ENCODE results near the gene FAM107B. TPM values are rescaled to one million over a fixed set of nuclear protein-coding genes. Genes with fewer than 3 reads are reported as not detected.

FAM107B gene
- total and polyA plus RNA-seq, 4 experiments from 2014 or later = 191 to 346 (median 238) TPM

DNA sequence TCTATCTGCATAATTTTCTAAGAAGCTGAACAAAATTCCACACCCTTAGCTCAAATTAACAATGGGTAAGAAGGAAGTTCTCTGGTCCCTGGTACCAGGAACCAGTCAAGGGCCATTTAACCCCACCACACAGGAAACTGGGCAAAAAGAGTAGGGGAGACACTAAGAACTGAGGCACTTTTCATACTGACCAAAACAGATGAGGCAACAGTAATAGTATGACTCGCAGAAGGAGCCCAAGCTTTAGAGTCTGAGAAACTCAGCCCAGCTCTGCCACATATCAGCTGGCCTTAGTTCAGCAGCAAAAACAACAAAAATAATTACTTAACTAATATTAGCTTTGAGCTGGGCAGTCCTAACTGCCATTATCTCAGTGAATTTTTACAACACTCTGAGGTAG, 221.2 kb downstream of the FAM107B start:
- ChIA-PET POLR2A (ENCODE audit: partially characterized antibody) (interaction anchor here (1.1 to 5.3 kb wide), 12 partner anchors 9 to 285 kb away, joined by 3 to 50 read pairs (median 13); partner anchors contain the start of genes CDNF, HSPA14 and MSANTD7), CTCF (ENCODE audit: partially characterized antibody) (interaction anchor here (0.6 to 6.6 kb wide), 10 partner anchors 9 to 357 kb away, joined by 3 to 49 read pairs (median 7); partner anchors contain the start of genes CDNF, HSPA14 and MSANTD7)
- peaks cover 27 to 70% of the 10 kb centered on the region in 2 donors for H3K36me3 Mint-ChIP-seq
- H3K9me3 Mint-ChIP-seq = peaks cover 0 to 5% (median 0%) of the 10 kb centered on the region in 8 donors
- no peaks in the 10 kb centered on the region for H3K27me3 ChIP-seq (ENCODE audit: insufficient read depth, low read length)
- no peaks in the 10 kb centered on the region for H3K27me3 Mint-ChIP-seq
- DNase-seq = no peak
- H3K27ac Mint-ChIP-seq = peak overlapping the region; percentile 85 to 96 (median 93)
- H3K36me3 ChIP-seq (ENCODE audit: insufficient read depth, low read length) = peaks cover 11% of the 10 kb centered on the region
- intact Hi-C loops (cut with micrococcal nuclease) = no loop called here
- H3K4me1 ChIP-seq (ENCODE audit: insufficient read depth, low read length) = peaks cover 96% of the 10 kb centered on the region
- peaks cover 73 to 100% (median 86%) of the 10 kb centered on the region in 4 donors for H3K4me1 Mint-ChIP-seq
- H3K4me3 ChIP-seq (ENCODE audit: low read length in 2 of 2) = no peak overlapping the region
- H3K27ac ChIP-seq (ENCODE audit: low read depth, low read length) = peak overlapping the region; percentile 57
- no peaks in the 10 kb centered on the region for H3K9me3 ChIP-seq (ENCODE audit: control insufficient read depth in 1 of 2, low read length in 2 of 2)
- H3K4me3 Mint-ChIP-seq = peak overlapping the region in 7 of 8 donors; percentile 50 to 82 (median 66)

DNA sequence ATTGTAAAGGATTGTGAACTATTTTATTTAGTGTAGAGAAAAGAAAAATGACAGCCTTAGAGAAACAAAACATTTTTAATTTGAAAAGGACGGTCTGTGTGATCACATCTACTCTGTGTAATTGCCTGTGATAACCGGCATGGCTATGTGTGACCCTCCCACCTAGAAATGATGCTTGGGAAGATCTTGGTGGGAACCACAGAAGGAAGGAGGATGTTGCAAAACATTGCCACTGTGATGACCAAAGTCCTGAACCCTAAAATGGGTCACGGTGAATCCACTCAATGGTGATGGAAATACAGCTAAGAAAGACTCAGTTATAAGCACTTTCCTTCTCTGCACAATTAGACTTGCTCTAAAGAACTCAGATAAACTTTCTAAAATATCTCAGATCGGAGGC, 222.7 kb downstream of the FAM107B start:
- CTCF ChIA-PET (ENCODE audit: partially characterized antibody) = interaction anchor here (0.7 to 6.6 kb wide), 6 partner anchors 9 to 334 kb away, joined by 4 to 49 read pairs (median 10); no protein-coding TSS in a partner anchor
- Histone ChIP-seq H3K4me3 (ENCODE audit: low read length in 2 of 2) (no peak overlapping the region), H3K9me3 (ENCODE audit: control insufficient read depth in 1 of 2, low read length in 2 of 2) (no peaks in the 10 kb centered on the region), H3K27me3 (ENCODE audit: insufficient read depth, low read length) (no peaks in the 10 kb centered on the region), H3K36me3 (ENCODE audit: insufficient read depth, low read length) (peaks cover 19% of the 10 kb centered on the region), H3K27ac (ENCODE audit: low read depth, low read length) (peak overlapping the region; percentile 42), H3K4me1 (ENCODE audit: insufficient read depth, low read length) (peaks cover 96% of the 10 kb centered on the region)
- Mint-ChIP-seq H3K27me3 (no peaks in the 10 kb centered on the region), H3K36me3 (peaks cover 35 to 69% of the 10 kb centered on the region in 2 donors), H3K4me1 (peaks cover 69 to 99% (median 83%) of the 10 kb centered on the region in 4 donors), H3K4me3 (peak overlapping the region; percentile 27 to 71 (median 56)), H3K27ac (peak overlapping the region; percentile 71 to 95 (median 93)), H3K9me3 (peaks cover 0 to 3% (median 0%) of the 10 kb centered on the region in 8 donors)
- POLR2A ChIA-PET (ENCODE audit: partially characterized antibody) = interaction anchor here (0.6 to 5.3 kb wide), 8 partner anchors 7 to 40 kb away, joined by 3 to 50 read pairs (median 16); no protein-coding TSS in a partner anchor
- DNase-seq = no peak
- intact Hi-C loops (cut with micrococcal nuclease) = no loop called here

DNA sequence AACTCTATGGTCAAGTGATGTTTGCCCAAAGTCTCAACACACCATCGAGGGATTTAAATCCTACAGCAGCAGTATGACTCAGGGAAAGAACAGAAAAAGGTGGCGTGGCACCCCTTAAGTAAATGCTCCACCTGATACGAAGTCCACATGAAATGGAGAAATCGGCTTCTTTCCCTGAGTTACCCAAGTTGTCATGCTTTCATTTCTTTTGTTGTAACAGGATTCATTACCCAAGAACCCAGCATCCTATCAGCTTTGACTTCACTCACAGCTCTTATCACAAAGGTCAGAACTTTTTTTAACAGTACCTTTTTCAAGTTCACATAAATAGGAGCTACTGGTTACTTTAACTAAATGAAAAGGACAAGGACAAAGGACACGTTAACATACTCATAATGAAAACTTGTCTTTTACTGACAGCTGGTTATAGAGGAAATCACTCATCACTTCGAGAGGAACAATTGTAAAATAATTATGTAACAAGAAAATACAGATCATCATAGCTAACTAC, 224.2 kb downstream of the FAM107B start:
- Mint-ChIP-seq H3K9me3 (no peaks in the 10 kb centered on the region), H3K27ac (peak overlapping the region; percentile 84 to 94 (median 91)), H3K4me1 (peaks cover 67 to 99% (median 81%) of the 10 kb centered on the region in 4 donors), H3K4me3 (peak overlapping the region in 6 of 8 donors; percentile 16 to 83 (median 44)), H3K36me3 (peaks cover 37 to 64% of the 10 kb centered on the region in 2 donors), H3K27me3 (no peaks in the 10 kb centered on the region)
- Histone ChIP-seq H3K4me3 (ENCODE audit: low read length in 2 of 2) (no peak overlapping the region), H3K27me3 (ENCODE audit: insufficient read depth, low read length) (no peaks in the 10 kb centered on the region), H3K27ac (ENCODE audit: low read depth, low read length) (peak overlapping the region; percentile 29), H3K4me1 (ENCODE audit: insufficient read depth, low read length) (peaks cover 96% of the 10 kb centered on the region), H3K36me3 (ENCODE audit: insufficient read depth, low read length) (peaks cover 19% of the 10 kb centered on the region), H3K9me3 (ENCODE audit: control insufficient read depth in 1 of 2, low read length in 2 of 2) (no peaks in the 10 kb centered on the region)
- intact Hi-C loops (cut with micrococcal nuclease) = no loop called here
- CTCF ChIA-PET (ENCODE audit: partially characterized antibody) = interaction anchor here (1.0 to 6.6 kb wide), 8 partner anchors 9 to 99 kb away, joined by 3 to 49 read pairs (median 4); no protein-coding TSS in a partner anchor
- no peak for DNase-seq
- POLR2A ChIA-PET (ENCODE audit: partially characterized antibody) = interaction anchor here (1.0 to 5.3 kb wide), 8 partner anchors 10 to 38 kb away, joined by 3 to 28 read pairs (median 6); no protein-coding TSS in a partner anchor

- Histone ChIP-seq H3K9me3 (ENCODE audit: control insufficient read depth in 1 of 2, low read length in 2 of 2) (no peaks in the 10 kb centered on the region), H3K27me3 (ENCODE audit: insufficient read depth, low read length) (no peaks in the 10 kb centered on the region), H3K4me1 (ENCODE audit: insufficient read depth, low read length) (peaks cover 96% of the 10 kb centered on the region), H3K27ac (ENCODE audit: low read depth, low read length) (peak overlapping the region; percentile 7), H3K4me3 (ENCODE audit: low read length in 2 of 2) (no peak overlapping the region), H3K36me3 (ENCODE audit: insufficient read depth, low read length) (peaks cover 19% of the 10 kb centered on the region)
- ChIA-PET CTCF (ENCODE audit: partially characterized antibody) (interaction anchor here (1.1 to 6.6 kb wide), 6 partner anchors 8 to 51 kb away, joined by 3 to 49 read pairs (median 6); no protein-coding TSS in a partner anchor), POLR2A (ENCODE audit: partially characterized antibody) (interaction anchor here (0.5 to 5.3 kb wide), 5 partner anchors 11 to 131 kb away, joined by 3 to 28 read pairs (median 5); no protein-coding TSS in a partner anchor)
- H3K27ac Mint-ChIP-seq = peak overlapping the region; percentile 82 to 94 (median 91)
- no peaks in the 10 kb centered on the region for H3K27me3 Mint-ChIP-seq
- H3K36me3 Mint-ChIP-seq = peaks cover 40 to 68% of the 10 kb centered on the region in 2 donors
- peak overlapping the region in 4 of 8 donors; percentile 4 to 53 (median 24) for H3K4me3 Mint-ChIP-seq
- no peak for DNase-seq
- H3K4me1 Mint-ChIP-seq = peaks cover 67 to 99% (median 82%) of the 10 kb centered on the region in 4 donors
- intact Hi-C loops (cut with micrococcal nuclease) = no loop called here
- H3K9me3 Mint-ChIP-seq = no peaks in the 10 kb centered on the region
These were observed 225.2 kb downstream of the FAM107B start for GRCh38 chr10:14549496-14549895.

GRCh38 chr10:14548970-14549369, 225.7 kb downstream of the FAM107B start:
- H3K27me3 ChIP-seq (ENCODE audit: insufficient read depth, low read length) = no peaks in the 10 kb centered on the region
- Mint-ChIP-seq H3K27me3 (no peaks in the 10 kb centered on the region), H3K27ac (peak overlapping the region; percentile 74 to 94 (median 88)), H3K4me3 (peak overlapping the region in 2 of 8 donors; percentile 14 to 50), H3K9me3 (no peaks in the 10 kb centered on the region), H3K4me1 (peaks cover 67 to 99% (median 82%) of the 10 kb centered on the region in 4 donors), H3K36me3 (peaks cover 40 to 68% of the 10 kb centered on the region in 2 donors)
- ChIA-PET CTCF (ENCODE audit: partially characterized antibody) (interaction anchor here (1.2 to 6.6 kb wide), 5 partner anchors 10 to 68 kb away, joined by 4 to 49 read pairs (median 7); no protein-coding TSS in a partner anchor), POLR2A (ENCODE audit: partially characterized antibody) (interaction anchor here (0.5 to 2.0 kb wide), 2 partner anchors 17 to 20 kb away, joined by 3 to 7 read pairs; no protein-coding TSS in a partner anchor)
- no peaks in the 10 kb centered on the region for H3K9me3 ChIP-seq (ENCODE audit: control insufficient read depth in 1 of 2, low read length in 2 of 2)
- intact Hi-C loops (cut with micrococcal nuclease) = no loop called here
- peak overlapping the region; percentile 7 for H3K27ac ChIP-seq (ENCODE audit: low read depth, low read length)
- no peak overlapping the region for H3K4me3 ChIP-seq (ENCODE audit: low read length in 2 of 2)
- peaks cover 19% of the 10 kb centered on the region for H3K36me3 ChIP-seq (ENCODE audit: insufficient read depth, low read length)
- peaks cover 96% of the 10 kb centered on the region for H3K4me1 ChIP-seq (ENCODE audit: insufficient read depth, low read length)
- DNase-seq = no peak

- Histone ChIP-seq H3K27me3 (ENCODE audit: insufficient read depth, low read length) (no peaks in the 10 kb centered on the region), H3K27ac (ENCODE audit: low read depth, low read length) (peak overlapping the region; percentile 7), H3K9me3 (ENCODE audit: control insufficient read depth in 1 of 2, low read length in 2 of 2) (no peaks in the 10 kb centered on the region), H3K4me3 (ENCODE audit: low read length in 2 of 2) (no peak overlapping the region), H3K36me3 (ENCODE audit: insufficient read depth, low read length) (peaks cover 19% of the 10 kb centered on the region), H3K4me1 (ENCODE audit: insufficient read depth, low read length) (peaks cover 96% of the 10 kb centered on the region)
- POLR2A ChIA-PET (ENCODE audit: partially characterized antibody) = interaction anchor here (0.5 to 2.0 kb wide), 4 partner anchors 16 to 40 kb away, joined by 3 to 7 read pairs (median 4); no protein-coding TSS in a partner anchor
- Mint-ChIP-seq H3K4me3 (no peak overlapping the region), H3K4me1 (peaks cover 70 to 99% (median 85%) of the 10 kb centered on the region in 4 donors), H3K27ac (peak overlapping the region in 5 of 7 donors; percentile 74 to 94 (median 80)), H3K36me3 (peaks cover 40 to 69% of the 10 kb centered on the region in 2 donors), H3K27me3 (no peaks in the 10 kb centered on the region), H3K9me3 (no peaks in the 10 kb centered on the region)
- CTCF ChIA-PET (ENCODE audit: partially characterized antibody) = interaction anchor here (1.2 to 3.5 kb wide), 5 partner anchors 11 to 69 kb away, joined by 4 to 21 read pairs (median 7); no protein-coding TSS in a partner anchor
- DNase-seq = no peak
- intact Hi-C loops (cut with micrococcal nuclease) = no loop called here
These were observed 226.2 kb downstream of the FAM107B start for GRCh38 chr10:14548474-14548873.
